Sigmoid colon (tissue), 3 donors: Measurements from ENCODE around the gene IL3.

Experiments
- POLR2A ChIP-seq, 2 donors: fragments of 450-650 bp; IDR thresholded peaks; one replicate each; pipeline ENCODE4 v1.6.1; 2016; ENCODE audit warnings: antibody characterized with exemption in 2 of 2, mild to moderate bottlenecking in 2 of 2, moderate library complexity in 2 of 2
- TF ChIP-seq, protein P1 (sequence below), 4 experiments: fragments of 450-650 bp in 3 of 4; fragments of 200-600 bp in 1 of 4; IDR thresholded peaks; one replicate each; pipeline ENCODE4 v1.5.1; 2016 to 2019; ENCODE audit warnings: antibody characterized with exemption in 4 of 4, mild to moderate bottlenecking in 3 of 4, moderate library complexity in 2 of 4

DNA sequence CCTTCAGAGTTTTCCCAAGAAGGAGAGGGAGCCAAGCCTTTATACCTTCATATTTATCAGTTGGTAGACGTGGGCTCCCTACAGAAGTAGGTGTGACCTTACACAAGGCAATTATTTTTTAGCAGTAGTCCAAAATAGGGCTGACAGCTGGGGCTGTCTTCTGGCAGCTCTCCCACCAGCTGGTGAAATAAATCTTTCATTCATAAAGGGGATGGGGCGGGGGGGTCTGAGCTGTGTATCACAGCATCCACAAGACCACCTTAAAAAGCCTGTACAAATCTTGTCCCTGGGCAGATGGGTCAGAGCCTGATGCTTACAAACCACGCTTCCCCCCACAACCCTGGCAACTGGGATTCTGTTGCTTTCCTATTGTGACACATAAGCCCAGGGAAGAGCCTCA is 32.8 kb downstream of the IL3 start:
- no peak for TF ChIP-seq POLR2A (IDR thresholded peaks at IDR 0.05)
- TF ChIP-seq, protein P1, sequence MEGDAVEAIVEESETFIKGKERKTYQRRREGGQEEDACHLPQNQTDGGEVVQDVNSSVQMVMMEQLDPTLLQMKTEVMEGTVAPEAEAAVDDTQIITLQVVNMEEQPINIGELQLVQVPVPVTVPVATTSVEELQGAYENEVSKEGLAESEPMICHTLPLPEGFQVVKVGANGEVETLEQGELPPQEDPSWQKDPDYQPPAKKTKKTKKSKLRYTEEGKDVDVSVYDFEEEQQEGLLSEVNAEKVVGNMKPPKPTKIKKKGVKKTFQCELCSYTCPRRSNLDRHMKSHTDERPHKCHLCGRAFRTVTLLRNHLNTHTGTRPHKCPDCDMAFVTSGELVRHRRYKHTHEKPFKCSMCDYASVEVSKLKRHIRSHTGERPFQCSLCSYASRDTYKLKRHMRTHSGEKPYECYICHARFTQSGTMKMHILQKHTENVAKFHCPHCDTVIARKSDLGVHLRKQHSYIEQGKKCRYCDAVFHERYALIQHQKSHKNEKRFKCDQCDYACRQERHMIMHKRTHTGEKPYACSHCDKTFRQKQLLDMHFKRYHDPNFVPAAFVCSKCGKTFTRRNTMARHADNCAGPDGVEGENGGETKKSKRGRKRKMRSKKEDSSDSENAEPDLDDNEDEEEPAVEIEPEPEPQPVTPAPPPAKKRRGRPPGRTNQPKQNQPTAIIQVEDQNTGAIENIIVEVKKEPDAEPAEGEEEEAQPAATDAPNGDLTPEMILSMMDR (IDR thresholded peaks at IDR 0.05), result no peak
